HG03064 (cell line): ENCODE data around the gene CSTF2.
"Not testable (repeated sequence)": the region's sequence is repeated elsewhere in the genome, so short reads cannot be mapped to it uniquely, and the experiment has no call there.

Experiments used
- ATAC-seq: cut with Tn5 transposase; IDR thresholded peaks from one replicate; pipeline ENCODE4 v1.9.1; 2021; ENCODE audit warnings: low read depth; ENCODE audit not compliant: unreplicated experiment

The CSTF2 gene

GRCh38 chrX:100819837-100820666 is at the start of gene CSTF2:
CSTF2 (plus strand) TSS chrX:100820391; CDS start chrX:100820417, 26 bp downstream.
- peak; percentile 99 for ATAC-seq

GRCh38 chrX:100796371-100796770 is 23.8 kb upstream of the CSTF2 start:
- ATAC-seq = not testable (repeated sequence)

- no peak for ATAC-seq
These were observed 22.8 kb upstream of the CSTF2 start for GRCh38 chrX:100797359-100797758.

GRCh38 chrX:100798484-100799214 is 21.5 kb upstream of the CSTF2 start:
- no peak for ATAC-seq

DNA sequence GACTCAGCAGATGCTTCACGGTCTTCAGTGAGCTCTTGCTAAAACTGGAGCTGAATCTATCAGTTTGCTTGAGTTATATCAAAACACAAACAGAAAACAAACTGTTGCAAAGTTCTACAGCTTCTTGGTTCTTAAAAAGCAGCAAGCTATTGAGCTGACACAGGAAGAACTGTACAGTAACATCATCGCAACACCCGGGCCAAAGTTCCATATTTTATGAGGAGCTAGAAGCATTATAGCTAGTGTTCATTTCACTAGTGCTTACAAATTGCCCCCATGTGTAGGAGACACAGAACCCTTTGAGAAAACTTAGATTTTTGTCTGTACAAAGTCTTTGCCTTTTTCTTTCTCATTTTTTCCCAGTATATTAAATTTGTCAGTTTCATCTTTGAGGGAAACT is 17.3 kb upstream of the CSTF2 start:
- ATAC-seq = no peak

- ATAC-seq = no peak
These were observed 15.4 kb upstream of the CSTF2 start for GRCh38 chrX:100804780-100805179.

- not testable (repeated sequence) for ATAC-seq
These were observed 11.9 kb upstream of the CSTF2 start for GRCh38 chrX:100808265-100808664.

- no peak for ATAC-seq
These were observed 7.7 kb upstream of the CSTF2 start for GRCh38 chrX:100812216-100813158.

DNA sequence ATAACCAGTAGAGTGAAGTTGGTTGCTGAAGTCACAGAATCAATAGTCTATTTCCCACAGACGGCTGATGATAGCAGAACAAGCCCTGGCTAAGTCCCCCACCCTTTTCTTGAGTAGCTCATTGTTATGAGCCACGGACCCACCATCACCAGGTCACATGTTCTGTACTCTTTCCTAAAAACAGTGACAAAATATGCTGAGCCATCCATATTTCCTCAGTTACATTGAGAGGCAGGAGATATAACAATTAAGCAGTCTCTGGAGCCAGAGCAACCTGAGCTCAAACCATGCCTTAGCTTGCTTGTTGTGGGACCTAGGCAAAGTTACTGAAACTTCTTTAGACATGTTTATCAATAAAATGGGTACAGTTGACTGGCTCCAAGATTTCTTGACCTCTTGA is 2.9 kb upstream of the CSTF2 start:
- ATAC-seq = no peak

DNA sequence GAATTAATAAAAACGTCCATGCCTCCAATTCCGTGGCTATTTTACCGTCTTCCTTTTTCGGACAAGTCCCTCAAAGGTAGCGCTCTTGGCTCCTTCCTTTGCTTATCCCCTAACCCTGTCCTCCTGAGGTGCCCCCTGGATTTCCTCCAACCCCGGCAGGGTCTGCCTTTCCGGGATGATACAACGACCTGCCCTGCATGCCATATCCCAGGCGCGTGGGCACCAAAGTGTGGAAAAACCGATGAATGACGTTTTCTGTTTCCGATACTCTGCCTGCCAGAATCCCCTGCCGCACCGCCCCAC is 706 bp upstream of the CSTF2 start:
- no peak for ATAC-seq

- peak; percentile 83 for ATAC-seq
These were observed 9.5 kb downstream of the CSTF2 start for GRCh38 chrX:100829730-100830129.

DNA sequence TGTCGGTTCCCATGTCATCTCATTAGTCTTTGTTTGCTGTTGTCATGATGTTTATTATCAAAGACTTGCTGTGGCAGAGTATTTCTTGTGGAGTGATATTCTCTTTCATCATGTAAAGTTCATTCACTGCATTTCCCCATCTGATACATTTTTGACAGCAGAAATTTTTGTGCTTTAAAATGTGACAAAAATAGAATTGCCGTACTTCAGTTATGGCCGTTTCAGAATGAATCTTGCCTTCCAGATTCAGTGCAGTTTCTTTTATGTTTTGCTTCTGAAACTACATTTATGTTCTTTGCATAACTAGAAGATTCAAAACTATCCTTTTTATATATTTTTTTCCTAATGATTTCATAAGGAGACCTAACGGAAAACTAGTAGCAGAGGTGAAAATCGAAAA is 10.0 kb downstream of the CSTF2 start:
- ATAC-seq = peak; percentile 32

- no peak for ATAC-seq
These were observed 10.4 kb downstream of the CSTF2 start for GRCh38 chrX:100830547-100830946.

GRCh38 chrX:100831219-100831946 is 11.2 kb downstream of the CSTF2 start:
- no peak for ATAC-seq

DNA sequence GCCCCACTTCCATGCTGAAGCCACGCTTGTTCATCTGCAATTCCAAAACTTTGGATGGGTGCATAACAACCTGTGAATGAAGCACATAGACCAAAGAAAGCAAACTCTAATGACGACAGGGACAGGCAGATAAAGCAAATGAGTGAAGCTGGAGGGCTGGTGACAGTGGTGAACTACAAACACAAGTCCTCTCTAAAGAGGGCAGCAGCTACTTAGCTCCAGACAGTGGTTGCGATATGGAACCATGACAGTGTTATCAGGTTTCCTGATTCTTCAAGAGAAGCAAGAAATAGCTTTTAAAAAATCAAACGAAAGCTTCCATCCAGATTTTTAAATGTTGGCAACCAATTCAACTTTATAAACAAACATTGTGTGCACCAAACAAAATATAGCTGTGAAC is 30.1 kb downstream of the CSTF2 start:
- no peak for ATAC-seq

- ATAC-seq = no peak
These were observed 32.6 kb downstream of the CSTF2 start for GRCh38 chrX:100852810-100853209.

- no peak for ATAC-seq
These were observed 43.2 kb downstream of the CSTF2 start for GRCh38 chrX:100863326-100863864.

GRCh38 chrX:100864657-100865391 is 44.6 kb downstream of the CSTF2 start:
- ATAC-seq = no peak

- no peak for ATAC-seq
These were observed 48.1 kb downstream of the CSTF2 start for GRCh38 chrX:100868273-100868672.
